GM12874 (cell line): ENCODE results near the gene TSPAN15.

Experiments
- CTCF ChIP-seq: IDR thresholded peaks from 2 replicates; pipeline ENCODE4 v1.5.1; 2011; ENCODE audit warnings: low read depth, mild to moderate bottlenecking, control low read depth, low read length, moderate library complexity; ENCODE audit not compliant: insufficient read depth

TSPAN15 gene

DNA sequence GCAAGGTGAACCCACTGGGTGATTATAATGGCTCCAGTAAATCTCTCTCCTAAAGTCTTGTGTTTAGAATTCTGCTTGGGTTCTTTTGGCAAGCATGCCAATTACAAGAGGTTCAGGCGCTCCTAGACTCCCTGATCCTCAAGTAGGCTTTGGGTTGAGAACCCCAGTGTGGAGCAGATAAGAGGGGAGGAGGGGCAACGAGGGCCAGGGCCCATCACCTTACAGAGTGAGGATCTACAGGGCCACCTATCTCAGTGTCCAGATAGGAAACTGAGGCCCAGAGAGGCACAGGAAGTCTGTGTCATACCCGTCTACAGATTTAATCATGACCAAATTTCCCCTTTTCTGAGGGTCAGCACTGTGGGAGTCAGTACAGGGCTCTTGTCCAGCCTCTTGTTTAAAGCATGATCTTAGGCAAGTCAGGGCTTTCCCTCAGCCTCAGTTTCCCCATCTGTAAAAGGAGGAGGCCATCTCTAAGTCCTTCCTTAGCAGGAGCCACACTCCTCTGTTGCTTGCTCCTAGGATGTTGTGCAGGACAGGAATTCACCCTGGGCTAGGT is 39.0 kb upstream of the TSPAN15 start:
- TF ChIP-seq CTCF: no peak

DNA sequence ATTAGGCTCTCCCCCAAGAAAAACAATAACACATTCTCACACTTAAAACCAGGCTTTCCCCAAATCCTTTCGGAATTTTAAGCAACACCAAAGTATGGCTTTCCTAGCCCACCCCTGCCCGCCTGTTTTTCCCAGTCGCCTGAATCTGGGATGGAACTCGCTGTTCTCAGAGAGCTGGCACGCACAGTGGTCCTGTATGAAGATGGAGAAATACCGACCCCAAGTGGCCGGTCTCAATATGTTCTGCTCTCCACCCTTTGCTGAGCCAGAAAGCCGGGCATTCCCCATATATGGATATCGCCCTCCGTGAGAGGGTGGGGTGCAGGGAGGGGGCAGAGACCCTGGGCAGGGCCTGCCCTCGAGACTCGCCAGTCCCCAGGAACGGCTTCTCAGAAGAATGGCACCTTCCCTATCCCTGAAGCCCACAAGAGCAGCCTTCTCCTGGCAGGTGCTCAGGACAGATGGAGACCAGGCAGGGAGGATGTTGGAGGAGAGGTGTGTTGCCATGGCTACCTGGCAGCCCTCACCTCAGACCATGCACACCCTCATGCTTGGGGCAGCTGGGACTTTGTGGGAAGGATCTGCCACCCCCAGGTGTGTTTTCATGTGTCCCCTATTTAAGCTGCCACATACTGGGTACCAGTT is 37.9 kb upstream of the TSPAN15 start:
- peak; percentile 70 for TF ChIP-seq CTCF

GRCh38 chr10:69414036-69415018 is 36.9 kb upstream of the TSPAN15 start:
- no peak for TF ChIP-seq CTCF

DNA sequence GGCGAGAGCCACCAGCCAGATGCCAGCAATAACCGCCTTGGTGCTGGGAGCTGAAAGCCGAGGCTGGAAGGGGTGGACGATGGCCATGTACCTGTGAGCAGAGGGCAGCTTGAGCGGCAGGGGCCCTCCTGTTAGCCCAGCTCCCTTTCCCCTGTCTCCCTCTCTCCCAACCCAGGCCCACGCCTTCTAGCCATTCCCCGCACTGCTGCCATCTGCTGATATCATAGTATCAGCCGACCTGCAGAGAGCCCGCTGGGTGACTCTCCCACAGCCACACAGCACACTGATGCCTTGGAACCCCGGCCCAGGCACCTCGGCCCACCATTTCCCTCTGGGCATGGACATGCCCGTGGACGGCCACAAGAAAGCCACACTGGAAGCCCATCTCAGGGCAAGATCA is 36.2 kb upstream of the TSPAN15 start:
- no peak for TF ChIP-seq CTCF

DNA sequence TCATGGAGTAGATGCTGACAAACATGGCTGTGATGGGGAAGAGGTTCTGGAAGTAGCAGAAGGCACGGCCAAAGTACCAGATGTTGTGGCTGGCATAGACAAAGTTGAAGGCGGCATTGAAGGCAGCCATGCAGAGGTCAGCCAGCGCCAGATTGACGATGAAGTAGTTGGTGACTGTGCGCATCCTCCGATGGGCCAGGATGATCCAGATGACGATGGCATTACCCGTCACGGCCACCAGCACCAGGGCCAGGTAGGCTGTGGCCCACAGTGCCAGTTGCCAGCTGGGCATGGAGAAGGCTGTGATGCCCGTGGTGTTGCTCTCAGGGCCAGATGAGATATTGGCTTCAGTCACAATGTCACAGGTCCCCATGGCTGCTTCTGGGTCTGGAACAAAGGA is 35.3 kb upstream of the TSPAN15 start:
- TF ChIP-seq CTCF: no peak

- TF ChIP-seq CTCF: no peak
Measured at GRCh38 chr10:69416695-69417094, 34.6 kb upstream of the TSPAN15 start, which contains the start of gene TACR2. Gene TACR2, minus strand, starts transcription at chr10:69416918. Its CDS starts 595 bp downstream, at chr10:69416323.

DNA sequence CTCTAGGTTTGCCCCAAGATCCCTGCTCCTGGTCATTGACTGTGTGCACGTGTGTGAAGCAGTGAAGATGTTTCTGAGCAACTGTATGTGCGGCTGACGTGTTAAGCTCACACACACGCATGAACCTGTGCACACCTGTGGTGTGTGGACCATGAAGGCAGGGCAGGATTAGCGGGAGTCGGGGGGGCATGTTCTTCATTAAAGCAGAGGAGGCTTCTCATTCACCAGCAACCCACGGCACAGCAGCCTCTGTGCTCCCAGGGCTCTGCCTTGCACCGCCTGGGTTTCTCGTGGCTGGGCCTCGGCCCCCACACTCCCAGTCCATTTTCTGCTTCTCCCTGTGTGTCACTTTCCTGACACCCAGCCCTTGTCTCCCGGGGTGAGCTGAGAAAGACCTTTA is 33.7 kb upstream of the TSPAN15 start:
- no peak for TF ChIP-seq CTCF
